K562 (cell line): ENCODE results near the gene PAQR7. TPM values are rescaled to one million over a fixed set of nuclear protein-coding genes. Genes with fewer than 3 reads are reported as not detected.

ENCODE experiments used
- TBP ChIP-seq: optimal IDR thresholded peaks from 2 replicates; pipeline ENCODE3; 2011; ENCODE audit warnings: low read depth, low read length, improper control_type of control experiment
- TRIM25 ChIP-seq: fragments of 450-650 bp; IDR thresholded peaks from 2 replicates; pipeline ENCODE4 v1.7.0; 2016; ENCODE audit warnings: borderline replicate concordance
- polyA plus RNA-seq, 8 experiments: library from polyadenylated mRNA; depleted of rRNA in 4 of 8; stranded (reverse) in 5 of 8; unstranded in 3 of 8; fragments of >200 nt; fragmentation: Nextera tagmentation in 2 of 8; fragmentation: Illumina TruSeq in 1 of 8; extraction: Ambion mirVana in 2 of 8; extraction: Trizol in 1 of 8; gene quantifications; 2 replicates each; pipeline versions ENCODE4 v1.2.1 to v1.2.3, GENCODE V29; 2011 to 2014; ENCODE audit warnings: inconsistent platforms in 1 of 8, missing spikeins in 1 of 8
- total RNA-seq, 7 experiments: library from RNA; depleted of rRNA in 6 of 7; stranded (reverse); fragments of >200 nt in 6 of 7; fragmentation: Illumina TruSeq in 2 of 7; extraction: Trizol in 2 of 7; gene quantifications; 2 replicates each; pipeline versions ENCODE4 v1.2.1 to v1.2.3, GENCODE V29; 2011 to 2021; ENCODE audit warnings: low replicate concordance in 1 of 7
- TF ChIP-seq, protein P1 (sequence below): fragments of 250-450 bp; sonication (Bioruptor Pico); IDR thresholded peaks from 2 replicates; pipeline ENCODE4 v1.4.0; 2020

Gene PAQR7
- total and polyA plus RNA-seq, 9 of the 15 experiments (the other 6 are each of a cell fraction or from before 2014, with no cell fraction given) = 1.1 to 5.2 (median 2.6) TPM

DNA sequence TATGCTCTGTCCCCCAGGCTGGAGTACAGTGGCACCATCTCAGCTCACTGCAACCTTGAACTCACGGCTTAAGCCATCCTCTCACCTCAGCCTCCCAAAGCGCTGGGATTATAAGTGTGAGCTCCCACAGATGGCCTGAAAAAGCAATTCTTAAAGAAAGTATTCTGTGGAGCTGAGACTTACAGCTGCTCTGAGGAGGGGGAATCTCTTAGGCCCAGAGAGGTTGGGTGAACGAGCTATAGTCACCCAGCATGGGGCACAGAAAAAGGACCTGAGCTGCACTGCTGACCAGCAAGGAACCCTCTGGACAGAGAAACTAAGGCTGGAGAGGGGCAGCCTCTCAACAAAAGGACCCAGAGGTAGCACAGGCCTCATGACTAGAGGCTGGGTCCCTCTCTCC lies 1.3 kb downstream of the PAQR7 start (continued):
- TF ChIP-seq TRIM25 = no peak
- TF ChIP-seq, protein P1, sequence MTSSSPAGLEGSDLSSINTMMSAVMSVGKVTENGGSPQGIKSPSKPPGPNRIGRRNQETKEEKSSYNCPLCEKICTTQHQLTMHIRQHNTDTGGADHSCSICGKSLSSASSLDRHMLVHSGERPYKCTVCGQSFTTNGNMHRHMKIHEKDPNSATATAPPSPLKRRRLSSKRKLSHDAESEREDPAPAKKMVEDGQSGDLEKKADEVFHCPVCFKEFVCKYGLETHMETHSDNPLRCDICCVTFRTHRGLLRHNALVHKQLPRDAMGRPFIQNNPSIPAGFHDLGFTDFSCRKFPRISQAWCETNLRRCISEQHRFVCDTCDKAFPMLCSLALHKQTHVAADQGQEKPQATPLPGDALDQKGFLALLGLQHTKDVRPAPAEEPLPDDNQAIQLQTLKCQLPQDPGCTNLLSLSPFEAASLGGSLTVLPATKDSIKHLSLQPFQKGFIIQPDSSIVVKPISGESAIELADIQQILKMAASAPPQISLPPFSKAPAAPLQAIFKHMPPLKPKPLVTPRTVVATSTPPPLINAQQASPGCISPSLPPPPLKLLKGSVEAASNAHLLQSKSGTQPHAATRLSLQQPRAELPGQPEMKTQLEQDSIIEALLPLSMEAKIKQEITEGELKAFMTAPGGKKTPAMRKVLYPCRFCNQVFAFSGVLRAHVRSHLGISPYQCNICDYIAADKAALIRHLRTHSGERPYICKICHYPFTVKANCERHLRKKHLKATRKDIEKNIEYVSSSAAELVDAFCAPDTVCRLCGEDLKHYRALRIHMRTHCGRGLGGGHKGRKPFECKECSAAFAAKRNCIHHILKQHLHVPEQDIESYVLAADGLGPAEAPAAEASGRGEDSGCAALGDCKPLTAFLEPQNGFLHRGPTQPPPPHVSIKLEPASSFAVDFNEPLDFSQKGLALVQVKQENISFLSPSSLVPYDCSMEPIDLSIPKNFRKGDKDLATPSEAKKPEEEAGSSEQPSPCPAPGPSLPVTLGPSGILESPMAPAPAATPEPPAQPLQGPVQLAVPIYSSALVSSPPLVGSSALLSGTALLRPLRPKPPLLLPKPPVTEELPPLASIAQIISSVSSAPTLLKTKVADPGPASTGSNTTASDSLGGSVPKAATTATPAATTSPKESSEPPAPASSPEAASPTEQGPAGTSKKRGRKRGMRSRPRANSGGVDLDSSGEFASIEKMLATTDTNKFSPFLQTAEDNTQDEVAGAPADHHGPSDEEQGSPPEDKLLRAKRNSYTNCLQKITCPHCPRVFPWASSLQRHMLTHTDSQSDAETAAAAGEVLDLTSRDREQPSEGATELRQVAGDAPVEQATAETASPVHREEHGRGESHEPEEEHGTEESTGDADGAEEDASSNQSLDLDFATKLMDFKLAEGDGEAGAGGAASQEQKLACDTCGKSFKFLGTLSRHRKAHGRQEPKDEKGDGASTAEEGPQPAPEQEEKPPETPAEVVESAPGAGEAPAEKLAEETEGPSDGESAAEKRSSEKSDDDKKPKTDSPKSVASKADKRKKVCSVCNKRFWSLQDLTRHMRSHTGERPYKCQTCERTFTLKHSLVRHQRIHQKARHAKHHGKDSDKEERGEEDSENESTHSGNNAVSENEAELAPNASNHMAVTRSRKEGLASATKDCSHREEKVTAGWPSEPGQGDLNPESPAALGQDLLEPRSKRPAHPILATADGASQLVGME (CRISPR knock-in tag) = no peak
- no peak for TF ChIP-seq TBP
- TF ChIP-seq, all 486 proteins: peak for 7
